Stimulated activated CD8-positive, alpha-beta memory T cell treated with anti-CD3 and anti-CD28 coated beads, Interleukin-7, amount 100 ng/mL, for 1 hour (primary cell): ENCODE results near the gene KMT2D.

ENCODE experiments used
- DNase-seq, 2 donors: peaks; one replicate each; pipeline ENCODE4 v3.0.0-alpha.2; 2020; ENCODE audit warnings: low read depth in 2 of 2

KMT2D gene

DNA sequence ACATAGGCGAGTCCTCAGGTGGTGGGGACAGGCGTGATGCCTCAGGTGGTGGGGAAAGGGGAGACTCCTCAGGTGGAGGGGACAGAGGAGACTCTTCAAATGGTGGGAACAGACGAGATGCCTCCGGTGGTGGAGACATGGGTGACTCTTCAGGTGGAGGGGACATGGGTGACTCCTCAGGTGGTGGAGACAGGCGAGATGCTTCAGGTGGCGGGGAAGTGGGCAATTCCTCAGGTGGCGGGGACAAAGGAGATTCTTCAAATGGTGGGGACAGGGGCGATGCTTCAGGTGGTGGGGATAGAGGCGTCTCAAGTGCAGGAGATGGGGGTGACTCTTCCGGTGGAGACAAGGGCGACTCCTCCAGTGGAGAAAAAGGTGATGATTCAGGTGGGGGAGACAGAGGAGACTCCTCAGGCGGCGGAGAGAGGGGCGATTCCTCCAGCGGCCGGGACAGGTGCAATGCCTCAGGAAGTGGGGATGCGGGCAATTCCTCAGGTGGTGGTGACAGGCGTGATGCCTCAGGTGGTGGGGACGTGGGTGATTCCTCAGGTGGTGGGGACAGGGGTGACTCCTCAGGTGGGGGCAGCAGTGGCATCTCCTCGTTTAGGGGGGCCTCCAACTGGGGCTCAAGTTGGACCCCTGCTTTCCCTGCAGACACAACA, 8.7 kb downstream of the KMT2D start:
- no peak for DNase-seq

DNA sequence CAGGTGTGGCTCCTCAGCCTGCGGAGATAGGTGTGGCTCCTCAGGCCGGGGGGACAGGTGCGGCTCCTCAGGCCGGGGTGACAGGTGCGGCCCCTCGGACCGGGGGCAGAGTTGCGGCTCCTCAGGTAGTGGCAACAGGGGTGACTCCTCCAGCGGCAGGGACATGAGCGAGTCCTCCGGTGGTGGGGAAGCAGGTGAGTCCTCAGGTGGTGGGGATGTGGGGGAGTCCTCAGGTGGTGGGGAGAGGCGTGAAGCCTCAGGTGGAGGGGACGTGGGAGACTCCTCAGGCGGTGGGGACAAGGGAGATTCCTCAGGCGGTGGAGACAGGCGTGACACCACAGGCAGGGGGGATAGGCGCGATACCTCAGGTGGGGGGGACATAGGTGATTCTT, 9.2 kb downstream of the KMT2D start:
- no peak for DNase-seq

DNA sequence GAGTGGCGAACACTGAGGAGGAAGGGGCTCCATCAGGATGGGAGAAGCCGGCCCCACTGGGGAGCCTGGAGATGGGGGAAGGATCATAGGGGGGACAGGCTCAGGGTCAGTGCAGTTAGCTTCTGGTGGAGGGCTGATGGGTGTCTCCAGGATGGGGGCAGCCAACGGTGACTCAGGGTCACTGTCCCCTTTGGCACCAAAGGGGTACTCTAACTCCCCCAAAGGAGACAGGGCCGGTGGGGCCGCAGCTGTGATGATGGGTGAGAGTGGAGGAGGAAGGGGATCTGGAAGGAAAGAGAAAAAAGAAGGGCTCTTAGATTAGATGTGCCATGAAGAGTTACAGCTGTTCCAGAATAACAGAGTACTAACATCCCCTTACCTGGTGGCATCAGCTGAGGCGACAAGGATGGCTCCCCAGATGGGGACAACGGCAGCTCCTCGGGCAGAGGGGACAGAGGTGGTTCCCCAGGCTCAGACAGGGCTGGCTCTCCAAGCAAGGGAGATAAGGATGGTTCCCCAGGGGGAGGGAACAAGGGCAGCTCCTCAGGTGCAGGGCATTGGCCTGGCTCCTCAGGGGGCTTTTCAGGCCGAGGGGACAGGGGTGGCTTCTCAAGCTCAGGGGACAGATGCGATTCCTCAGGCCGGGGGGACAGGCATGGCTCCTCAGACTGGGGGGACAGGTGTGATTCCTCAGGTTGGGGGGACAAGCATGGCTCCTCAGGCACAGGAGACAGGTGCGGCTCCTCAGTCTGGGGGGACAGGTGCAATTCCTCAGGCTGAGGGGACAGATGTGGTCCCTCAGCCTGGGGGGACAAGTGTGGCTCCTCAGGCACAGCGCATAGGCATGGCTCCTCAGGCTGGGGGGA, 9.9 kb downstream of the KMT2D start:
- DNase-seq: no peak

DNA sequence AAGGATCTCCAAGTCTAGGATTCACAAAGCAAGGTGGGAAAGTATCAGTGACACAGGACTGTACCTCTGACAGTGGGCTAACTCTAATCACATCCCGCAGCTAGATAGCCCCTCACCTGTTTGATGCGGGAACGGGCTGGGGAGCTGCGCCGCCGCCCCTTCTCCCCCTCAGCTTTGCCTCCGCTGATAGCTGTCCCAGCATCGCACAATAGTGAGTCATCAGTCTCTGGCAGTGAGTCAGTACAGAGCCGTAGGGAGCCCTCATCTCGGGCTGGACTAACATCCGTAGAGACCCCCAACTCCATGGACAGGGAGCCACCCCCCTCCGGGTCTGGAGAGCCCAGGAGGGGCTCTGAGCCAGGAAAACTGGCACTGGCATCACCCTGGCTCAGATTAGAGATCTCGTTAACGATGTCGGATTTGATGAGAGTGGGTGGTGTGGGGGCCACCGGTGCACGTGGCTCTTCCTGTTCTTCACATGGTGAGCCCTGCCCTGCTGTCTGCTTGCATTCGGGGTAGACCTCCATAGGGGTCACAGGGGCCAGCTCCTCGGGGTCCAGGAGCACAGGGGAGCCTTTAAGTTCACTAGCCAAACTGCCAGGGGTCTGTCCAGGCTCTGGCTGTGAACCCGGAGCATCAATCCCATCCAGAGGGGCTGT, 10.9 kb downstream of the KMT2D start:
- no peak for DNase-seq

- DNase-seq: no peak
Measured at GRCh38 chr12:49048953-49049352, 11.6 kb downstream of the KMT2D start.

GRCh38 chr12:49046129-49046895, 14.3 kb downstream of the KMT2D start:
- DNase-seq: no peak

GRCh38 chr12:49044660-49045059, 15.9 kb downstream of the KMT2D start:
- DNase-seq: no peak

DNA sequence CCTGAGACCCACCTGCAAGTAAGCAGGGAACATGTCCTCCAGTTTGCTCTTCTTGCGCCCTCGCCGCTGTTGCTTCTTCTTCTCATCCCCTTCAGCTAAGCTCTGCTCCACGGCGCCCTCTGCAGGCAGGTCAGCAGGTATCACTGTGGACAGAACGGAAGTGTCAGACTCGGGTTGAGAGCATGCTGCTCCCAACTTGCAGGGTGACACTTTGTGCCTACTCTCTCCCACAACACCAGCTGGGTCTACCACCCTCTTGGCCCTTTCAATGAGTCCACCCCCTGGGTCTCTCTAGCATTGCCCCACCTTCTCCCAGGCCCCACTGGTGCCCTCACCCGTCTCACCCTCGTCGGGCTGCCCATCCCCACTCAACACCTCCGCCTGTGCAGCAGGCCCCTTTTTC, 16.7 kb downstream of the KMT2D start:
- DNase-seq: peak; percentile 56 to 71

DNA sequence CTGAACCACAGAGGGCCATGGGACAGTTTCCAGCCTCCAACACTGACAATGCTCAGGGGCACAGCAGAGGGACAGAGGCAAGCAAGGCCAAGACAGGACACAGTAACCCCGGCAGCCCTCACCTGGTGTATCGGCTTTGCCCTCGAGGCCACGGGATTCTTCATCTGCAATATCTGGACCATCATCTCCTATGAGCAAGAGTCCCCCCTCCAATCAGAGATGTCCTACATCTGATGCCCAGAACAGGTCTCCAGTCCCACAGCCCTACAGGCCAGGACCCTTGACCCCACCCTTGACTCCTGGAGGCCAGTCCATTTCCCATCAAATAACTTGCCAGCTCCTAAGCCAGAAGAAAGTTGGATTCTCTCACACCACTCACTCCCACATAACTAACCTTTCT, 17.4 kb downstream of the KMT2D start:
- DNase-seq: no peak

DNA sequence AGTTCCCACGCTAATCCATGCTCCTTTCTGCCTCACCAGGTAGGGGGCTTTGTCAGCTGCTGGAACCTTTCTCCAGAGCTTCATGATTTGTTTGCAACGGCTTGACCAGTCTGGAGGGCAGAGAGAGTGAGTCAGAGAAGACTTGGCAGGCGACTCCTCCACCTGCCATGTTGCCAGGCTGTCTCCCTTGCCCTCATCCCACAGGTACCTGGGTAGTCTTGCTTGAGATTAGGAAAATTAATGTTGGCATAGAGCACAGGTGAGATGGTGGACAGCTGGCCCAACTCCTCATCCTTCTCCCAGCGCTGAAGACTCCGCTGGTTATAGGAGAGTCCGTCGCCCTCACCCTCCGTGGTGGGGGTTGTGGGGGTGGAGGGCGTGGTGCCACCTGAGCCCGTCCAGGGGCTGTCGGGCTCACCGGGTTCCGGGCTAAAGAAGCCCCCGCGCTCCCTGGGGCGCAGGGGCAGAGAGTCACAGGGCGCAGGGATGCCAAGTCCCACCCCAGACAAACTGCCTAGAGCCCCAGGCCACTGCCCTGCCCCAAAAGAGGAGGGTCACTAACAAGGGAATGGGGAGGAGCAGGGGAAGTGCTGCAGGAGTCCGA, 18.6 kb downstream of the KMT2D start:
- DNase-seq: no peak

- DNase-seq: no peak
Measured at GRCh38 chr12:49041036-49041880, 19.3 kb downstream of the KMT2D start.

DNA sequence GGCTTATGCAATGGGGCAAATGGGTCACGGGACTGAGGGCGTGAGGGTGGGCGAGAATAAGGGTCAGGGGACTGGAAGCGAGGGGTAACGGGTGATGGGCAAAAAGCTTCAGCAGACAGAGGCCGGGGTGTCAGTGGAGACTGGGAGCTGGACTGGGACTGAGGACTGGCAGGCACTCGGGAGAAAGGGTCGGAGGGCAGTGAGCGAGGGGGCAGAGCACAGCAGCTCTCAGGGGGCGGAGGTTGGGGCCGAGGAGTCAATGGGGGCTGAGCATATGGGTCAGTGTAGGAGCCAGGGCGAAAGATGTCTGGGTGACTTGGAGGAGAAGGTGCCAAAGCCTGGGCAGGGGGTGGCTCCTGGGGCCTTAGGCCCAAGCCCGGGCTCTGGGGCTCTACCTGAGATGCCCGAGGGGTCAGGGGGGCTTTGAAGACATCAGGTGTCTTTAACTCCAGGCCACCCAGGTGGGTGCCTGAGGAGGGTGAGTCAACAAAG, 20.2 kb downstream of the KMT2D start:
- no peak for DNase-seq

DNA sequence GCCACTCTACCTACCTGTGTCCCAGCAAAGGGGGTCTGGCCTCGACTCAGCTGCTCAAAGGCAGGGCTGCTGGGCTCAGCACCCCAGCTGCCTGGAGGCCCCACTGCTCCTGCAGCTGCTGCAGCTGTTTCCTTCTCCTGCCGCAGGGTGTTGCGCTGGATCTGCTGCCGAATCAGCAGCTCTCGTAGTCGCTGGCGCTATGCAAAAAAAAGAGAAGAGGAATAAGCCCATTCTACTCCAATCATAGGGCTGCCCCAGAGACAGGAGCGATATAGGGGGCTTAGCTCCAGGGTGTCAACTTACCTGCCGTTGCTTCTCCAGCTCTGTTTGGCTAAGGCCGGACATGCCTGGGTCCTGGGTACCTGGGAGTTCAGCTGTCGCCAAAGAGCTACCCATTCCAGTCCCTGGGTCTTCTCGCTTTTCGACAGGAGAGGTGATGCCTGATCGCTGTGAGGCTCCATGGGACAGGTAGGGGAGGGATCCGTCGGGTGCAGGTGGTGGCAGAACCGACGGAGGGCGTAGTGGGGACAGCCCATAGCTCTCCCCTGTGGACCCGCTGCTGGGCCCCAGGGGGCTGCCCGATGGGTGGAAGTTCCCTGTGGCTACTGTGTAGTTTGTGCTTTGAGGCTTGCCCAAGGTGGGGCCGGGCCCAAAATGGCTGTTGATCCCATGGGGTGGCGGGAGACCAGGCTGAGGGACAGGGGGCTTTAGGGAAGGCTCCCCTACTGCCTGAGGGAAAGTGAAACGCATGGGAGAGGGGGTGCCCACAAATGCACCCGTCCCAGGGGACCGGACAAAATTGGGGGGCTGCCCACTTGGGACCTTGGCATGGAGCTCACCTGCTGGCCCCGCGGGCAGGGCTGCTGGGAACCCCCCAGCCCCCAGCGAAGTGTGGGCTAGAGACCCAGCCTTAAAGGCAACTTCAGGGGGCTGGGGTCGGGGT, 20.9 kb downstream of the KMT2D start:
- DNase-seq: no peak

DNA sequence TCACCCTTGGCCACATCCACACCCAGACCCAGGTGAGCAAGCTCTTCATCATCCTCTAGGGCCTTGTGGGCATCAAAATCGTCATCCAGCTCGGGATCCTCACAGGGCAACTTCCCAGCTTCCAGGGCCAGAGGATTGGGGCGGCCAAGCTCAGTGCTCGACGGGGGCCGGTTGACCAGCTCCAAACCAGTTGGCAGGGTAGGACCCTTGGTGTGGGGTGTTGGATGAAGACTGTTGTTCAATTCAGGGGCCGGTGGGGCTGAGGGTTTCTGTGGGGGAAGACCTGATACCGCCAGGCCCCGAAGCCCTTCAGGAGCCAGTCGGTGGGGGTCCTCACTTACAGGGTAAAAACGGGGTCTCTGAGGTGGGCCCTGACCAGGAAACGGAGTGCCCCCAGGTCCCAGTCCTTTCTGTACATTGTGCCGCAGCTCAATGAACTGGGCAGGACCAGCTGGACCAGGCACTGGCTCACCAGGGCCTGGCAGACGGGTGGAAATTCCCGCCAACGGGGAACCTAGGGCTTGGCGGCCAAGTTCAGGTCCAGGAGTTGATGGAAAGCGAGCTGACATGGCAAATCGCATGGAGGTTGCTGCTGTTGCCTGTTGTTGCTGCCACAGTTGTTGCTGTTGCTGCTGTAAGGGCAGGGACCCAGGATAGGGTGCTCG, 22.2 kb downstream of the KMT2D start:
- no peak for DNase-seq

- DNase-seq: no peak
Measured at GRCh38 chr12:49037947-49038237, 22.7 kb downstream of the KMT2D start.

- no peak for DNase-seq
Measured at GRCh38 chr12:49037111-49037946, 23.3 kb downstream of the KMT2D start.

- DNase-seq: no peak
Measured at GRCh38 chr12:49036029-49036428, 24.6 kb downstream of the KMT2D start.

- DNase-seq: no peak
Measured at GRCh38 chr12:49034286-49034622, 26.3 kb downstream of the KMT2D start.
